Fibroblast of mammary gland (primary cell): ENCODE measurements around the gene PFKFB3.

ENCODE experiments used
- DNase-seq: peaks from one replicate; pipeline ENCODE4 v3.0.0-alpha.2; 2010; ENCODE audit warnings: low read depth
- H3K4me3 ChIP-seq: 2 replicates; pipeline ENCODE4 v1.5.1; 2011; ENCODE audit warnings: low read depth, mild to moderate bottlenecking, low read length, moderate library complexity; ENCODE audit not compliant: control insufficient read depth
- TF ChIP-seq, protein P1 (sequence below): conservative IDR thresholded peaks from 2 replicates; pipeline ENCODE4 v1.5.1; 2011; ENCODE audit warnings: low read depth, low read length, inconsistent platforms; ENCODE audit not compliant: control insufficient read depth, insufficient read depth

Gene PFKFB3

GRCh38 chr10:6202684-6203330 lies at the start of gene PFKFB3:
TSS of gene PFKFB3 (plus strand) at chr10:6202932. CDS start at chr10:6203261, 329 bp downstream.
- peak; percentile 89 for DNase-seq
- TF ChIP-seq, protein P1, sequence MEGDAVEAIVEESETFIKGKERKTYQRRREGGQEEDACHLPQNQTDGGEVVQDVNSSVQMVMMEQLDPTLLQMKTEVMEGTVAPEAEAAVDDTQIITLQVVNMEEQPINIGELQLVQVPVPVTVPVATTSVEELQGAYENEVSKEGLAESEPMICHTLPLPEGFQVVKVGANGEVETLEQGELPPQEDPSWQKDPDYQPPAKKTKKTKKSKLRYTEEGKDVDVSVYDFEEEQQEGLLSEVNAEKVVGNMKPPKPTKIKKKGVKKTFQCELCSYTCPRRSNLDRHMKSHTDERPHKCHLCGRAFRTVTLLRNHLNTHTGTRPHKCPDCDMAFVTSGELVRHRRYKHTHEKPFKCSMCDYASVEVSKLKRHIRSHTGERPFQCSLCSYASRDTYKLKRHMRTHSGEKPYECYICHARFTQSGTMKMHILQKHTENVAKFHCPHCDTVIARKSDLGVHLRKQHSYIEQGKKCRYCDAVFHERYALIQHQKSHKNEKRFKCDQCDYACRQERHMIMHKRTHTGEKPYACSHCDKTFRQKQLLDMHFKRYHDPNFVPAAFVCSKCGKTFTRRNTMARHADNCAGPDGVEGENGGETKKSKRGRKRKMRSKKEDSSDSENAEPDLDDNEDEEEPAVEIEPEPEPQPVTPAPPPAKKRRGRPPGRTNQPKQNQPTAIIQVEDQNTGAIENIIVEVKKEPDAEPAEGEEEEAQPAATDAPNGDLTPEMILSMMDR, result peak; percentile 38
- peak within 1 kb of the TSS; percentile 69 for H3K4me3 ChIP-seq

- no peak for DNase-seq
- TF ChIP-seq, protein P1, result no peak
- H3K4me3 ChIP-seq, result no peak overlapping the region
Observed at GRCh38 chr10:6153845-6154244, 48.9 kb upstream of the PFKFB3 start.

DNA sequence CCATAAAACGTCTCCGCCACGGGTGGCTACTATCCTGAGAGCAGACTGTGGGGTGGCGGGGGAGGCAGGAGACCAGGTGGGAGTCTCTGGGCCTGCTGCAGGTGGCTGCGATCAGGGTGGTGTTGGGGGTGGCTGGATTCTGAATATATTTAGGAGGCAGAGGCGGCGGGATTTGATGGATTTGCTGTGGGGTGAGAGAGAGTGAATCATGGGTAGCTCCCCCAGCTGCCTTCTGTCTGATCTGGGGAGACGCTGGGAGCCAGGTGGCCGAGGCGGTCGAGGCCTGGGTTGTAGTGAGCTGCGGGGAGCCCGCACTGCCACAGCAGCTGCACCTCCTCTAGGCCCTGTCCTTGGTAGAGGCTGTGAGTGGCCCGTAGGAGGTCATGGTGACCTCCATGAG lies 48.2 kb upstream of the PFKFB3 start:
- TF ChIP-seq, protein P1, result no peak
- no peak for DNase-seq
- H3K4me3 ChIP-seq, result no peak overlapping the region

- H3K4me3 ChIP-seq, result no peak overlapping the region
- DNase-seq, result no peak
- TF ChIP-seq, protein P1, result no peak
Observed at GRCh38 chr10:6158276-6158675, 44.5 kb upstream of the PFKFB3 start.

- H3K4me3 ChIP-seq, result no peak overlapping the region
- TF ChIP-seq, protein P1, result no peak
- no peak for DNase-seq
Observed at GRCh38 chr10:6161921-6162320, 40.8 kb upstream of the PFKFB3 start.

DNA sequence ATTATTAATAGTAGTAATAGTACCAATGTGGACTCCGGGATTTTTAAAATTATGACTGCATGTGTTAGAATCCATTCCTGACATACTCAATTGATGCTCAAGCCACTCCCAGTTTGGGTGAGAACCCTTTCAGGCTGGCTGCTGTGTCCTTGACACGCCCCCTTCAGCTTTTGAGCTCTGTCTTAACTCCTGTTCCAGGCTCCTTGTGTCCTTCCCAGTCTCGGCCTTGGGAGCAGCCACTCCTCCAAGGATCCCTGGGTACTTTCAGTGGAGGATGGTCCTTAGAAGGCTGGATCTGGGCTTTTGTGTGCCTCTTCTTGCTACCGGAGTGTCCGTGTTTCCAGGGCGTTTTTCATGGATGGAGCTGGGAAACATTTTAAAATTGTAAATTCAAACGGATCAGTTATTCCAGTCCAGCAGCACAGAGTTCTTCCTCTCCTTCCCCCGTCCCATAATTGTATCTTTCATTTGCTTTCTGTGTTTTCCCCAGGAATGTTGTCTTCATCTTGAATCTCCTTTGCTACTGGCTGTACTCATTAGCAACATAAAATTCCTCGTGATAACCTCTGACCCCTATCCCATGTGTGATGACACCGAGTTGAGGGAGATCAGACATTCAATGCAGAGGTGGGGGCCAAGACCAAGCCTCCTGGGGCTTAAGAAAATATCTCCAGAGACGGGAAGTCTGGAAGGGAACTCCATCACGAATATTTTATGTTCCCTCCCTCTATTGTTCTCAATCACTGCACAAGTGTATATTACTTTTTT lies 40.0 kb upstream of the PFKFB3 start:
- no peak for DNase-seq
- H3K4me3 ChIP-seq, result peak overlapping the region; percentile 30
- TF ChIP-seq, protein P1, result no peak
